NCI-H2029 treated with DMSO at 0.1 percent for 48 hours (cell line): ENCODE data around the gene ENOX1.

Source experiments
- DNase-seq: peaks from one replicate; lab custom pipeline; 2025; lab: John Stamatoyannopoulos, UW

ENOX1 gene

DNA sequence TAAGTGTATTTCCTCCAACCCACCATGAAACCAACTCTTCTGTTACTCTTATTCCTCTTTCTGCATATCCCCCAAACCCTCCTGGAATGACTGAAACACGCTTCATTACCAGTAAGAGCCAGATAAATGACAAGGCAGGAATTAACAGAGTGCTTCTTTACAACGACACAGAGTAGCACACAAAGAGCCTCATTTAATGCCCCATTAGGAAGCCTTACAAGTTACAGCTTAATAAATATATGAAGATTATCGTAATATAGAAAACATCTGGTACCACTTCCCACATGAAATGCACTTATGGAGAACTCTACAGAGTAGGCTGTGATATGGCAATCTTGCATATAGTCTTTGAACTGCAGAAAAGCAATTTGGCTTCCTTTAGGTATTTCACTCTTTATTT is 116.8 kb downstream of the ENOX1 start:
- DNase-seq = no peak

DNA sequence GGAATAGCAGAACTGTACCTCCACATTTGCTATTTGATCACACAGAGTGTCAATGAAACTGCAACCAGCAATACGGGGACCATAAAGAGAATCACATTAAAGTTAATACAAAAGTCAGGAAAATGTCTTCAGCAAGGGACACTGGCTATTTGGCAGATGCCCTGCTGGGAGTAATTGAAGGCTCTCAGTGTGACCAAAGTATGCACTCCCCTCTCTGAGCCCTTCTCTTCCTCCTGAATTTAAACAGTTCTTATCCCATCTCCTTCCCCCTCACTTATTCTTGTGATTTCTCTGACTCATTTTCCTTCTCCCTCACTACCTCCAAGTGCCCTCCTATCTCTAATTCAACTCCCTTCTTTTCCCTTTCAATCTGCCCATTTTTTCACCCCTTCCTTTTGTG is 117.7 kb downstream of the ENOX1 start:
- DNase-seq = no peak

DNA sequence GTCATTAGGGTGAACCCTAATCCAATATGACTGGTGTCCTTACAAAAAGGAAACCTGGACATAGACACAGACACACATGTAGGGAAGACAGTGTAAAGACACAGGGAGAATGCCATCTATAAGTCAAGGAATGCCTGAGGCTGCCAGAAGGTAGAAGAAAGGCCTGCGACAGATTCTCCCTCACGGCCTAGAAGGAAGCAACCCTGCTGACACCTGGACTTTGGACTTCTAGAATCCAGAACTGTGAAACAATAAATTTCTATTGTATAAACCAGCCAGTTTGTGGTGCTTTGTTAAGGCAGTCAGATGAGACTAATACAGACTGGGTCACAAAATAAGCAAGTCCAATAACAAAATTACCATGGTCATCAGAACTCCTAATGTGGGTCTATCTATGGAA is 120.4 kb downstream of the ENOX1 start:
- DNase-seq = no peak

DNA sequence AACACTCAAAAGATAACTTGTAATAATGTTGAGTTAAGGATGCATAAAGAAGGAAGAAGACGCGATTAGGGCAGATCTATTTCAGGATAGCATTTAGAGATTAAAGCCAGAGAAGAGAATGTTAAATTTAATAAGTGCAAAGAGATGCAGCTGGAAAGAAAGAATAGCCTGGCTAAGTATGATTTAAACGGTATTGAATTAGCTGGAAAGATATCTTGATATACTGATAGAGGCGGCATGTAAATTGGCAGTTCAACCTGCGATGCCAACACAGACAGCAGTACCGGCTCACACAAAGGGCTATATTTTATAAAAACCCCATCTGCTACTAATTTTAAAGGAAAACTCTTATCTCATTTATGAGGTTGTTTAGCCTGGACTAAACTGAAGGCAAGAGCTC is 121.4 kb downstream of the ENOX1 start:
- no peak for DNase-seq

DNA sequence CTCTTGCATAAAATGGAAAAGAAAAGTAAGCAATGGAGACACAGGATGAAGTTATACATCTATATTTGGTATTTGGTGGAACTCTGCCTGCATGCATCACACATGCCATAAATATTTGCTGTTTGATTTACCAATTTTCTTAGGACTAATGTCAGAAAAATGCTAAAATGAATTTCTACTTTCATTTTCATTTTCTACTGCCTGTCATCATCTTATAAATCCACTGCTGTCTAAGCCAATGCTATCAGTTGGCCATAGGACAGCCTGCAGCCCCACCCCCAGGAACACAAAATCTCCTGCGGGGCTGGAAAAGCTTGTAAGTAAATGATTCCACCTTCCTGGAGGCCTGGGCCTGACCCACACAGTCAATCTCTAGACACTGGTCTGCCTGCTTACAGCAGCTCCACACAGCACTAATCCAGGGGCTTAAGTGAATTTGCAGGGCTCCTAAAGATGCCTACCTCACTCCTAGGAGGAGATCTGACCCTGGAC is 122.0 kb downstream of the ENOX1 start:
- no peak for DNase-seq

DNA sequence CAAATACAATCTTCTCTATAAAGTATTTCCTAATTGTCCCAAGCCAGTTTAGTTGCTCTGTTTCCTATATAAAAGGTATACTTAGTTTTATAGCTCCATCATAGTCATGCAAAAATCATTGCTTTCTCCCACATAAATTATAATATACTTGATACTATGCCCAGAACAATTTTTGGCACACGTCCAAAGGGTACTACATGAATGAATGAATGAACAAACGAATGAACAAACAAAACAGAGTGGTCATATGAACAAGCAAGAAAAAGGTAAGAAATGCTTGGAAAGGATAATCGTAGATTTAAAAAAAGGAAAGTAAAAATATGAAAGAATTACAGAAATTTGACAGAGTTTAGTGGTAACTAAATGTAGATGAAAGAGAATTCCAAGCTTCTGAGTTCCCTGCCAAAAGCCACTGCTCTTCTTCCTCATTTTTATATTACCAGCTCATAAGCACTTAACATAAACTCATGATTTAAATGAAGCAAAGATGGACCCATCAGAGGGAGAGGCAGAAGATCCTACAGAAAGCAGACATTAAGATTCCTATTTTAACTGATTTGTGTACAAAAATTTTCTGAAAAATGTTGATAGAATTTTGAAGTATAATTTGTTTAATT is 123.2 kb downstream of the ENOX1 start:
- no peak for DNase-seq

DNA sequence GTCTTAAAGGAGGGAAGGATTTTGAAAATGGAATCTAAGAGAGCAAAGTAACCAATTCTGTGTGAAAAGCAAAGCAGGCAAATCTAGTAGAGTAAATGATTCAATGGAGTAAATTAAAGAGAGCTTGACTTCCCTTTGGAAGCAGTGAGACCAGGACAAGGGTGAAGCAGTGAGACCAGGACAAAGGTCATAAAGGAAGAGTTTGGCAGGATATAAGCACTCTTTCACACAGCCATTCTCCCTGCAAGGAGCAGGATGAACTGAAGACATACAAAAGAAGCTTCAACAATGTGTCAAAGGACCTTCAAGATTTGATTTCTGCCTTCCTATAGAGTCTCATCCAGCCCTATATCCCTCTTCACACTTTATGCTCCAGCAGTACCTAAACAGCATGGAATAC is 123.8 kb downstream of the ENOX1 start:
- no peak for DNase-seq

GRCh38 chr13:43661161-43661830 is 125.5 kb downstream of the ENOX1 start:
- DNase-seq = no peak

GRCh38 chr13:43657485-43657884 is 129.3 kb downstream of the ENOX1 start:
- no peak for DNase-seq

DNA sequence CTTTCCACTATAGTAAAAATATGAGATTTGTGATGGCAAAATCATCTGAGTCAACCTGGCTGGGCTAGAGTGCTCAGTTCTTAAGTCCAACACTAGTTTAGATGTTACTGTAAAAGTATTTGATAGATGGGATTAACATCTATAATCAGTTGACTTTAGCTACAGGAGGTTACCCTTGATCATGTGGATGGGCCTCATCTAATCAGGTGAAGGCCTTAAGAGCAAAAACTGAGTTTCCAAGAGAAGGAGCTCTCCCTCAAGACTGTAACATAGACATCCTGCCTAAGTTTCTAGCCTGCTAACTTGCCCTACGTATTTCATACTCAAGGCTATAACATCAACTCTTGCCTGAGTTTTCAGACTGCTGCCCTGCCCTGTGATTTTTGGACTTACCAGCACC is 132.8 kb downstream of the ENOX1 start:
- DNase-seq = no peak

GRCh38 chr13:43653395-43653794 is 133.4 kb downstream of the ENOX1 start:
- no peak for DNase-seq

DNA sequence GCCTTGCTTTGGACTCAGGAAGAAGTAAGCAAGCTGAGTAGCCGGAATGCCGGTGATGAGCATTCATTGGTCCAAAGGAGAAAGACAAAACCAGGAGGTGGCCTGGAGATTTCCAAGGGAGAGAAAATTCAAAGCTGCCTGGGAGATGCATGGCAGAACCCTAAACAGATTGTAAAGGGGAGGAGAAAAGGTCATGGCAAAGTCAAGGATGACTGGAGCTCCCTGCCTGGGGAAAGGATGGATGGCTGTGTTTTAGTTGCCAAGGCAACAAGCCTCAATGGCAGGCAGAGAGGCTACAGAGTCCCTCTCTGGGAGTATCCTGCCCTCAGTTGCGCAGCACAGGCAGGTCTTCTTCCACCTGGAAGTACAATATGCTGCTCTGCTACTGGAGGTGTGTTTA is 134.0 kb downstream of the ENOX1 start:
- no peak for DNase-seq

DNA sequence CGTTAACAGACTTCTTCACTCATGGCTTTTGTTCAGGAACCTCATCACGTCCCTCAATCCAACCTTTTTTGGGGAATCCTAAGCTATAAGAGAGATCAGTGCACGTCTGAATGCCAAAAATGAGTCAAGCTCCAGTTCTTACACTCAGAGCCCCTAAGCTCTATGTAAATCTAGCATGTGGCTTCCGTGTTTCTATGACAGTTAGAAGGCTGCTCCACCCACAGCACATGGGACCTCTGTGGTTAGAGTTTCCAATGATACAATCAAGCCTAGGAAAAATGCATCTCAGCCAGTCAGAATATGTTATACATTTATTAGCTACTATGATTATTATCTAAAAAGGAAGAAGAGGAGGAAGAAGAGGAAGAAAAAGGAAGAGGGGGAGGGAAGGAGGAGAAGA is 135.9 kb downstream of the ENOX1 start:
- no peak for DNase-seq

- DNase-seq = no peak
Measured at GRCh38 chr13:43648733-43649132, 138.0 kb downstream of the ENOX1 start.

GRCh38 chr13:43647471-43647870 is 139.3 kb downstream of the ENOX1 start:
- no peak for DNase-seq

- DNase-seq = no peak
Measured at GRCh38 chr13:43640476-43640875, 146.3 kb downstream of the ENOX1 start.

DNA sequence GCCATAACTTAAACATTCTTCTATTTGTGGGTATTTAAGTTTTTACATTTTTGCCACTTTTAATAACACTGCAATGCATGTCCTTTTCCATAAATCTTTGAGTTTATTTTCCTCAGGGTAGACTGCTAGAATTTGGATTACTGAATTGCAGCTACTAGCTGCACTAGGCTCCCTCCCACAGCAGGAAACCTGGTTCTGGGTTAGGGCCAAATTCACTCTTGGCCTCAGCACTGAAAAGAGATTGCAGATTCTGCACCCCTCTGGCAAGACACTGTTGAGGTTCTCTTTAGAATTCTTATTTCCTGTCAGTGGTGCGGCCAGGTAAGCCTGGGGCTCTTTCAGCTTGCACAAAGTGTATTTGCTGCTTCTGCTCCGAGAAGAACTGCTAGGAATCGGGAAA is 155.7 kb downstream of the ENOX1 start:
- no peak for DNase-seq

- no peak for DNase-seq
Measured at GRCh38 chr13:43629691-43630480, 156.9 kb downstream of the ENOX1 start.

- DNase-seq = no peak
Measured at GRCh38 chr13:43626994-43627393, 159.8 kb downstream of the ENOX1 start.

DNA sequence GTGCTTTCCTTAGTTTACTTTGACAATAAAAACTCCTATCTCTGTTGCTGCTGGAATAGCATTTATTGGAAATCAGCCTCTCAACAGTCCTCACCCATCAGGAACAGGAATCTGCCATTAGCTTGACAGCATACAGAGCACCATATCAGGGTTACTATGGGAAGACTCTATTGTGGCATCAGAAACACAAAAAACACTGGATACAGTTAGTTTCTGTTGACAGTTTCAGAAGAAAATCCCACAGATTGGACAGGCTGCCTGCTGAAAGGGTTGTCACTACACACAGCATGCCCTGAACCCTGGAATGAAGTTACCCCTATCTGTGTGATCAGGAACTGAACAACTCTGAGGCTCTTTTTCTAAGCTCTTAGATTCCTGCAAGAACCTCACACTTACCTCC is 172.7 kb downstream of the ENOX1 start:
- DNase-seq = no peak

GRCh38 chr13:43611281-43612273 is 175.2 kb downstream of the ENOX1 start:
- no peak for DNase-seq
